Stimulated activated CD8-positive, alpha-beta memory T cell treated with anti-CD3 and anti-CD28 coated beads, Interleukin-15, amount 100 ng/mL, for 48 hours (primary cell): ENCODE measurements around the gene AFTPH.

Experiments used
- DNase-seq, 2 donors: peaks; one replicate each; pipeline ENCODE4 v3.0.0-alpha.2; 2020; ENCODE audit warnings: low read depth in 2 of 2

AFTPH gene

DNA sequence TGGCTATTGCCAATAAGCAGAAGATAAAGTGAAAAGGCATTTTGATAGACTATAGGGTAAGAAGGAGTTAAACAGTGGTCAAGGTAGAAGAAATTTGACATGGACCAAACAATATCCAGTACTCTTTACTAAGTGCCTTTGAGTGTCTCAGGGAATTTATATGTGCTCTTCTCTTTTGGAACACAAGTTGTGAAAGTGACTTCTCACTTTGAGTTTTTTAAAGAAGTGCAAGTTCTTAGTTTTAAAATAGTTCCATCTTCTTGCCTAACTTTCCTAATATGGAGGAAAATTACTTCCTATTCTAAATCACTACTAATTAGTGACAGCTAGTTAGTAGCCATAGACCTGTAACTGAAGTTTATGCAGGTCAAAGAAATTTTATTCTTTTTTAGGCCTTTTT lies 63.4 kb downstream of the AFTPH start:
- no peak for DNase-seq

DNA sequence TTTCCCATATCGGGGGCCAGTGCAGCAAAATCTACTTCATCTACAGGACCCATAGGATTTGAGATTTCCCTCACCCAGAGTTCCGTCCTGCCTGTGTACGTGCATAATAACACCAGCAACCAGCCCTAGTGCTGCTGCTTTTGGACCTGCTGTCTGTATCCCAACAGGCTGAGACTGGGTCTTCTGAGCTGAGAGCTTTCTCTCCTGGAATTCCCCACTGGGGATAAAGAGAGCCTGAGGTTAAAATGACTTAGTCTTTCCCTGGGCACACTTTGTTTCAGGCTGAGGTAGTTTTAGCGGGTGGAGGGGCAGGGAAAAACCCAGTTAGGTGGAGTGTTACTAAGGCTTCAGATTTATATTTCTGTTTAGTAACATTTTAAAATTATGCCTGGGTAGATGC lies 67.1 kb downstream of the AFTPH start:
- no peak for DNase-seq

DNA sequence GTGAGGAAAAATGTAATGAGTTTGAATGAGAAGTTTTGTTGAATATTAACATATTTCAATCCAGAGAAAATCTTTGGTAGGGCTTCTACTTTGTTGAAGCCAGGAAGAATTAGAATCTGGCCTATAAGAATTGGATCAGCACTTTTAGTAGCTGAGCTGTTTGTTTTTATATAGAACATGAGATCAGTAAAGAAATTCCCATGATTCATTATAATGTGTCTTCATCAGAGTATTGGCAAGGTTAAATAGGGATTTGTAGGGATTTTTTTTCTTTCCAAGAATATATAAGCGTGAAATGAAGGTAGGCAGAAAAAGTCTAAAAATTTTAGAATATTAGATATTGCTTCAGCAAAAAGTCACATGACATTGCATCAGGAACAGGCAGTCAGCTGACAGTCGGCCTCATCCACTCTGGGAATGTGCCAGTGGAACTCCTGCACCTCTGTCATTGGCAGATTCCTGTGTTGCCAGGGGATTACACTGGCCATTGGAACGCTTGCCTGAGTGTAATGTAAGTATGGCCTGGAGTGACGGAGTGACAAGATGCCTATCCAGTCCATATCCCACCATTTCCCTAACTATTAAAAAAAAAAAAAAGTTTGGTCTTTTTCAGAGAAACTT lies 69.0 kb downstream of the AFTPH start:
- no peak for DNase-seq

DNA sequence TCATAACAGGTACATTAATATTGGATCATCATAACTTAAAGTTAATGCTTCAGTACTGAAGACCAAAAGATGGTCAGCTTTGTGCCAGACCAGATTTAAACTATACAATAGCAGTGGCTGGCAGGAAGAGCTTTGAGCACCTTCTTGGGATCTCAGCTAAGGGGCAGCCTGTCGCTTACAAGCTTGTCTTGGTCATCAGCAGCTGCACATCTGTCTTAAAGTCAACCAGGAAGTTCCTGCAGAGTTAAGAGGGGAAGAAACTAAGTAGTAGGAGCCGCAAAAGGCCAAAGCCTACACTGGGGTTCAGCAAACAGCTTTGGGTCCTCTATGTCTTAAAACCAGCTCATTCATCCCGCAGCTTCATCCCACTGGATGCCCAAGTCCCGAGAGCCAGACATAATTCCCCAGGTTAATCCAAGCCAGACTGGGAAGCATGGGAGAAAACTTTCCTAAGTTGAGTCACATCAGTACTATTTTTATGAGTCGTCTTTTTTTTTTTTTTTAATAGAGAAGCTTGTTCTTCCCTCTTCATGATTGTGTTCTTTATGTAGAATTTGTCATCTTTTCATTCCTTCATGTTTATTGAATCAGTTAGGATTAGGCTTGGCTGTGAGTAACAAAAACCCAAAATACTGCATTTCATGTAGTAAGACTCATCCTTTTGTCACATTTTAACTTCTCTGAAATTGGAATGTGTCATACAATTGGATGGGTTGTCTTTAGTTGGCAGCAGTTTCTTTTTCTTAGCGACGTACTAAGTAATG lies 70.3 kb downstream of the AFTPH start:
- no peak for DNase-seq

DNA sequence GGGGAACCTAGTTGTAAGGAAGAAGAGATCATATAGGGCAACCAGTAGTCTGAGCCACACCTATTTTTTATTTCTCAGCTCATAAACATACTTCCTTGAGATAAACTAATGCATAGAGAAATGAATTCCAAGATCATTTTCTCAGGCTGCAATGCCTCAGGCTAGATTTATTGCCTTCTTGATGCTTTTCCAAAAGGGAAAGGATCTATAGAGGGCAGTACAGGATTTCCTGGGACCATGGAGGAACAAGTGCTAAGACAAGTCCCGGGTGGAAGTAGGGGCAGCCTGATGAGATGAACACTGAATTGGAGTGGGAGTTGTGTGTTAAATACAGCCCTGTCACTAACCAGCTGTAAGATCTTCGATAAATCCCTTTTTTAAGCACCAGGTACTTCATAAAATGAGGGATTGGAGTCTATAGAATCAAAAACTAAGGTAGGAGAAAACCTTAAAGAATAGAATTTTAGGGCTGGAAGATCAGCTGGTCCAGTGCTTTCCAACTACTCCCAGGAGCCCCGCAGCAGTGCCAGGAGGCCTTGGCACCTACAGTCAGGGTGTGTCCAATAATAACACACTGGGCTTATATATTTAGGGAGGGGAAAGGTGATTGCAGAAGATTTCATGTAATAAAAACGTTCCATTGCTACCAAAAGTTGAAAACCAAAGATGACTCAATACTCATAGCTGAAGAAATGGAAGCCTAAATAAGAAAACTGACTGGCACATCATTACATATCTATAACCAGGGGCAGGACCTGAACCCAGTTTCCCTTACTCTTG lies 71.5 kb downstream of the AFTPH start:
- no peak for DNase-seq

DNA sequence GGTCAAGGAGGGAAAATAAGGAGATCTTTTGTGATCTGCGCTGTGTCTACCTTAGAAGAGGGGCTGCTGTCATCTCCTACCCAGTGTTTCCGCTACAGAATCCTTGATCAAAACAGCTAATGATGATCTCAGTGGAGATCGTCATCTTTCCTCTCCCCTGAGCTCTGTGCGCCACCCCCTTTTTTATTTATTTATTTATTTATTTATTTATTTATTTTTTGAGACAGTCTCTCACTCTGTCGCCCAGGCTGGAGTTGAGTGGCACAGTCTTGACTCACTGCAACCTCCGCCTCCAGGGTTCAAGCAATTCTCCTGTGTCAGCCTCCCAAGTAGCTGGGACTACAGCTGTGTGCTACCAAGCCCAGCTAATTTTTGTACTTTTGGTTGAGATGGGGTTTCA lies 74.1 kb downstream of the AFTPH start:
- no peak for DNase-seq

DNA sequence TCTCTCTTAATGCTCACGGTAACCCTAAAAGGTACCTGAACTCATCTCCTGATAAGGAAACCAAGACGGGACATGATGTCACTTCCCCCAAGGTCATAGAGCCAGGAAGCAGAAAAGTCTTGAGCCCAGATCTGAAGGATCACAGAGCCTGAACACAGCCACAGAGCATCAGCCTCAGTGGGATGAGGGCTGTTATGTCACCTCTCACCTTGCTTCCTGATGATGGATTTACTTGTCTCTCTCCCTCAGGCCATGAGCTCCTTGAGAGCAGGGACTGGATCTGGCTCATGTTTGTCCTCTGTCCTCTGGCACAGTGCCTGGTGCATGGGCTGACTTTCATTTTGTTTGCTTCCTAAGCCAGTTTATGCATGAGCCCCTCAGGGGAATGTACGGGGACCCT lies 75.3 kb downstream of the AFTPH start:
- no peak for DNase-seq

DNA sequence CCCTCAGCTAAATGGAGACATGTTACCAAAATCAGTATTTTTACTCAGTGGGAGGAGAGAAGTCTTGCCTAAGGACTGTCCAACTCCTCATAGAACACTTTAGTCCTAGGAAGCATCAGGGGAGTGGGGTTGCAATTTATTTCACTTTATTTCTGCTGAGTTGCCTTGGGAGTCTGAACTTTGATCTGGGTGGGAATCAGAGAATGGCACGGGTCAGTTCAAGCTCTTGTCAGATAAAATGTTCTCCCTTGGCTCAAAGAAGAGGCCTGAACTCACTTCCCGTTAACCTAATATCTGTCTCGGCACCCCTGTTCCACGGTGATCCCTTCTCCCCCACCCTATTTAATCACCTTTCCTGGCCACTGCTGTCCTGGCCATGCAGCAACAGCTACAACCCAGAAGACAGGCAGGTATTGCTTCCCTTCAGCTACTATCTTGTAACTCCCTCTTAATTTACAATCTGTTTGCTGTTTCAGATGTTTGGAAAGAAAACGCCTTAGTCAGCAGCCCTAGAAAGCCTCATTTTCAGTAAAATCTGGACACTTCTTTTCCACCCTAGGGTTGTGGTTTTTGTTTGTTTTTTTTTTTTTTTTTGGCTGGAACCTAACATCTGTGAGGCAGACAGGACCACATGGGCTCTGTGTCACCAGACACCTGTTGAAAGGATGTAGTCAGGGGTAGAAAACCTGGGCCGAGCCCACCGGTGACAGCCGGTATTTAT lies 77.1 kb downstream of the AFTPH start:
- DNase-seq: no peak

DNA sequence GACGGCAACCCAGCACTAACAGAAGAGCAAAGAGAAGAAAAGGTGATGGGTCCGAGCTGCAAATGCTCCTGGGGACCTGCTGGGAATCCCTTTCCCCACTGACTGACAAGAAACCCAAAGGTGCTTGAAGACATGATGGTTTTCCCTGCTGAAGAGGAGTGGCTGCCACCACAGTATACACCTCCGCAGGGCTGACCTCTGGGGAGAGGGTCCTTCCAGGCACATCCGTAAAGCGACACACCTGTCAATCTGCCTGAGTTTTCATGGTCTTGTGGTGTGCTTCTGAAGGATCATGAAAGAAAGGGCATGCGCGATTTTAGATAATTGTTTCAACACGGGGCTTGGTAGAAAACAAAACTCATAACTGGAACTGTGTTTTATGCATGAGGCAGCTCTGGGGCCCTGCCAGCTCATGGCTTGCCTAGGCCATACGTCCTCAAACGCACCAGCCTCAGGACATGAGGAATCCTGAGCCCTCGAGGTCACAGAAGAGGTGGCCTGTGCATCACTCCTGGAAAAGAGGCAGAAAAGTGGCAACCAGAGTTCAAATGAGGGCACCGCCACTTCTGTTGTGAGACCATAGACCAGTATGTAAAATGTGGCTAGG lies 77.8 kb downstream of the AFTPH start:
- DNase-seq: no peak

DNA sequence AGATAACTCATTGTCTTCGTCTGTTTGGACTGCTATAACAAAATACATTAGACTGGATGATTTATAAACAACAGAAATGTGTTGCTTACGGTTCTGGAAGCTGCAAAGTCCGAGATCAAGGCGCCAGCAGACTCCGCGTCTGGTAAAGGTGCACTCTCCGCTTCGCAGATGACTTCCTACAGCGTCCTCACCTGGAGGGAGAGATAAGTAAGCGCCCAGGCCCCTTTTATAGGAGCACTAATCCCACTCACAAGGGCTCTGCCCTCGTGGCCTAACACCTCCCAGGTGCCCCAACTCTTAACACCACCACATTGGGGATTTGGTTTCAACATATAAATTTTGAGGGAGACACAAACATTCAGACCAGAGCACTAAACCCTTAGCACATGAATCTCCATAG lies 78.3 kb downstream of the AFTPH start:
- no peak for DNase-seq

DNA sequence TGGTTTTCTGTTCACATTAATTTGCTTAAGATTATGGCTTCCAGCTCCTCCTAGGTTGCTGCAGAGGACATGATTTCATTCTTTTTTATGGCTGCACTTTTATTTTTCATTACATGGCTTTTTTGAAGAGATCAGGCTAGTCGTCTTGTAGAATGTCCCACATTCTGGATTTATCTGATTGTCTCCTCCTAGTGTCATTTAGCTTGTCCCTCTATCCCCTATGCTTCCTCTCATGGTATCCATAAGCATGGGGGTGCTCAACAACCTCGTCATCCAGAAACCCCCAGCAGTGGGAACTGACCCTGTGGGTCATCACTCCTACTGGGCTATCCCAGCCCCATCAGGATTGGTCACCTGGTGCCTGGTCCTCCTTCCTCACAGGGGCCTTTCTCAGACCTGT lies 80.0 kb downstream of the AFTPH start:
- DNase-seq: no peak

DNA sequence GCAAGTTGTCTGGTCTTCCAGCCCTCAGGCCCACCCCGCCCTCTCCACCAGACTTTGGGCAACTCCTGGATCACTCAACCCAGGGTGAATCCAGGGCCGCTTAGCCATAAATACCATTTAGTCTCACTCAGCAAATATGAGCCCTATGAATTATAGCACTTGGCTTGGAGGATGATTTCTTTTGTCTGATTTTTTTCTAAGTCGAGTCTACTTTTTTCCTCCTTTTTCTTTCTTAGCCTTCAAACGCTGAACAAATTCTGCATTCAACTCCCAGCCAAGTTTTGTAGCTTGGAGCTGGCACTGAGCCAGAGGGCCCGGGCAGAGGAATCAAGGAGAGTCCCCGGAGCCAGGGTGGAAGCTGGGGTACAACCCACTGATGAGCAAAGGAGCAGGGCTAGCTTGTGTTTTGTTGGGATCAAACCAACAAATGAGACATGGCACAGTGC lies 80.9 kb downstream of the AFTPH start:
- no peak for DNase-seq

DNA sequence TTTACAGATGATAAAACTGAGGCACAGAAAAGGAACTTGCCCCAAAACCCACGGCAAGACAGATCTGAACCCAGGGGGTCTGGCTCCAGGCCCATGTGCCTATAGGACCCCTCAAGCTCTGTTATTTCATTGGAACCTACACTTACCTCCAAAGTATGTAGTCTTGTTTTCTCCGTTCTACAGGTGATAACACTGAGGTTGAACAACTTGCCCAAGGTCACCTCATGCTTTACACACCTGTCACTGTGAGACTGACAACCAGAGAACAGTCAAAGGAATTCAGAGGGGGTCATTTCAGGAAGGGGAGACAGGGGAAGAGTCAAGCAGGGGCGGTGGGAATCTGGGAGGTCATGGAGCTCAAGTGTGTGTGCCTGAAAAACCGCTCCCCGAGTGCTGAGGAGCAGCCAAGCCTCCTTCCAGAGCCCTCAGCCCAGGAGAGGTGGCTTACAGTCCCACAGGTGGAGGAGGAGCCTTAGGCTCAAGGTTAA lies 81.9 kb downstream of the AFTPH start:
- no peak for DNase-seq

DNA sequence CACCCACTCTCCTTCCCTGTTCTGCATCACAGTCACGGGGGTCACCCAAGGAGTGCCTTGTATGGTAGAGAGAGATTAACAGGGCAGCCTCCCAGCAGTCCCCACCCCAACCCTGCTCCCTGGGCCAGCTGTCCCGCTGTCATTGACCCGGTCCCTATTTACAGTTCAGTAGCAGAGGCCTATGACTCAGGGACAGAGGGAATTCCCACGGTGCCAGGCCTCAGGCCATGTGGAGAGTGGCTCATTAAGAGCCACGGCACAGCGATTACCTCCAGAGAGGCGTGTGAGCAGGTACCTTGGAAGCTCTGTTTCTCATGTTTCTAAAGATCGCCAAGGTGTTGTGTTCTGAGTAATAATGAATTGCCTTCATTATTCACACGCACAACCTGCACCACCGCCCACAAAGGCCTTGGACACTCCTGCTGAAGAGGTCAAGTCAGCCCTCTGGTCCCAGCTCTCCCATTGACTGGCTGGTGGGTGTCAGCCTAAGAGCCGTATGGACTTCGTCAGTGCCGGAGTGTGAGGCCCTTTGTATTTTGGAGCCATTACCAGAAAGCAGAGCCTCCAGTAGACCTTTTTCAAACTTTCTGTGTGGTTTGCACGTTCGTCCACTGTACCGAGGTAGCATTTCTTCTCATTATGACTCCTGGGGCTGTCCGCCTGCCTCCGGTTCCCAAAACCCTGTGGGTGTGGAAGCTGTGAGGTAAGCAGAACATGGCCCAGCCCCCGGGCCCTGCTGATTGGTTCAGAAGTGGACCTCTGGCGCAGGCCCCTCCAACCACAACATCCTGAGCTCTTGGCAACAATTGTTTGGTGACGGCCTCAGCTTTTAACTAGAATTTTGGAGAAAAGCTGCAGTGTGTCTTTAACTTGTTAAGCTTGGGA lies 82.6 kb downstream of the AFTPH start:
- DNase-seq: peak; percentile 87 to 88

DNA sequence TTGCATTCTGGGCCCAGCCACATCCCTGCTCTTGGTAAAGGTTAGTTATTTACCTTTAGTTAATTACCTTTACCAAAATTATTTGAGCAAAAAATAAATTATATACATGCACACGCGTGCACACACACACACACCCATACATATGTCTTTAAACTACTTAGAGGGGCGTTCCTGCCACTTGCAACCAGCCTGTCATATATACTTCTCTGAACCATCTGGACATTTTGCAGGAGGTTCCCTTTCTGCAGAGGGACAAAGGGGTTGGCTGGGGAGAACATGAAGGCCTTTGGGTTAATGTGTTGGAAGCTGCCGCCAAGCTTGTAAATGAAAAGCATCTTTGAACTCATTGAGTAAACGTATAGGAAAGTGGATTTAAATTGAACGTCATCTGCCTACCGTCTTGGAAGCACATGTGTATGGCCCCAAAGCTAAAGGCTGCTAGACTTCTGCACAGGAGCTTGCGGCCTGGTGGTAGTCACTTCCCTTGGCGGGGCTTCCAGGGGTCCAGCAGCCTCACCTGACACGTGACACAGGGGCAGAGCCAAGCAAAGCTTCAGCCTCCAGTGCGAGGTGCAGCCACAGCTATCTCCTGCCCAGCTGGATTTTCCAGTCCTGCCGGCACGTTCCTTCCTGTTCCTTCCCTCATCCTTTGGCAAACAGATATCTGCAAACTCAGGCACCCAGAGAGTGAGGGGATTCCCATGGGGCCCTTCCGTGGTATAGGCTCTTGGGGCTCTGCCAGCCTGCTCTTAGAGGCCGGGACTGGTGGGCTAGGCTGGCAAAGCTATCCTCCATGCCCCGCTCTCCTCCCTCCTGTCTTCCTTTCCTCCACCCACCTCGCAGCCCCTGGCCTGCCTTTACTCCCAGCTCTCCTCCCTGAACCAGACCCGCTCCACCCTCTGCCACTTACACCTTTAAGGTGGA lies 83.5 kb downstream of the AFTPH start:
- no peak for DNase-seq

DNA sequence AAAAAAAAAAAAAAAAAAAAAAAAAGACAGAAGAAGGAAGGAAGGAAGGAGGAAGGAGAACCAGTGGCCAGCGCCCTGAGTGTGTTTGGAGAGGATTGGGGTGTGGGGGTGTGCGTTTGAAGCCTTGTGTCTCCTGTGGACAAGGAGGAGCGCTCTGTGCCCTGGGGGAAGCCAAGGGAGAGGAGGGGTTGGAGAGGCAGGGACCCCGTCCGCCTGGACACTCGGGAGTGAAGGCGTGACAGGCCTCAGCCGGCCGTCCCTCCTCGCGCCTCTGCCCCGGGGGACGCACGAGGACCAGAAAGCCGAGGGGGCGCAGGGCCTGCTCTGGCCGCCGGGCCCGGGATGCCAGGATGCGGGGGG lies 84.7 kb downstream of the AFTPH start:
- DNase-seq: no peak

DNA sequence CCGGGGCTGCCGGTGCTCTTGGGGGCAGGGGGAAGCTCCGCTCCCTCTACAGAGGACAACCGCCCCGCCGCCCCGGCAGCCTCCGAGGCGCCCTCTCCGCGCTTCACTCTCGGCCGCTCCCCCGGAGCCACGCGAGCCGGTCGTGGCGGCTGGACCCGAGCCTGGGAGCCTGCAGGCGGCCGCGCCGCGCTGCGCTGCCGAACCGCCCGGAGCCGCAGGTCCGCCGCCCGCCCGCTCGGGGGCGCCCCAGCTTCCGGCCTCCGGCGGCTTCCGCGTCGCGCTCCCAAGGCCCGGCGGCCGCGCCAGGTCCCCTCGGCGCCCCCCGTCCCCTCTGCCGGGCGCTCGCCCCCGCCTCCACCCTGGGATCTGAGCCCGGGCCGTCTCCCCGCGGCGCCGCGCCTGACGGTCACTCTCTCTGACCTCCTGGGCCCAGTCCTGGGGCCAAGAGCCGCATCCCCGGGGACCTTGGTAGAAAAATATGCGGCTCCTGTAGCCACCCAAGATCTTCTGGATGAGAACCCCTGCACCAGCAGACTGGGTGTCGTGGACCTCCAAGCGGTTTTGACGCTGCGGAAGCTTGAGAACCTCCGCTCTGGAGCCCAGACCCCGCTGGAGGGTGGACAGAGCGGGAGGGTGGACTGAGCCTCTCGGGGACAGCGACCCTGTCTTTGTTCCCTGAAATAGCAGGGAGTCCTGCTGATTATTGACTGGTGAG lies 85.3 kb downstream of the AFTPH start:
- peak; percentile 56 to 58 for DNase-seq

DNA sequence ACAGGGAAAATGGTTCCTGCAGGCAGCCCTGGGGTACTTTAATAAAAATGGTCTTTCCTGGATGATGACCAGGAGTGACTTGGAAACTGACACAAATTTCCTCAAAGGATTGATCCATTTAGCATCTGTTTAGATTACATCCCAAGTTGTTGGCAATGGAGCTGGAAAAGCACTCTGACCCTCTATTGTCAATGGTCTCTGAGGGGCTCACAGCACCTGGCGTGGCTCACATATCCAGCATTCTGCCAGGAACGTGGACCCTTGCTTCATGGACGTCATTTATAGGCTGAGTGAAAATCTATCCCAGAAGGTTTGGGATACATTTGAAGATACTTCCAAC lies 85.8 kb downstream of the AFTPH start:
- no peak for DNase-seq

DNA sequence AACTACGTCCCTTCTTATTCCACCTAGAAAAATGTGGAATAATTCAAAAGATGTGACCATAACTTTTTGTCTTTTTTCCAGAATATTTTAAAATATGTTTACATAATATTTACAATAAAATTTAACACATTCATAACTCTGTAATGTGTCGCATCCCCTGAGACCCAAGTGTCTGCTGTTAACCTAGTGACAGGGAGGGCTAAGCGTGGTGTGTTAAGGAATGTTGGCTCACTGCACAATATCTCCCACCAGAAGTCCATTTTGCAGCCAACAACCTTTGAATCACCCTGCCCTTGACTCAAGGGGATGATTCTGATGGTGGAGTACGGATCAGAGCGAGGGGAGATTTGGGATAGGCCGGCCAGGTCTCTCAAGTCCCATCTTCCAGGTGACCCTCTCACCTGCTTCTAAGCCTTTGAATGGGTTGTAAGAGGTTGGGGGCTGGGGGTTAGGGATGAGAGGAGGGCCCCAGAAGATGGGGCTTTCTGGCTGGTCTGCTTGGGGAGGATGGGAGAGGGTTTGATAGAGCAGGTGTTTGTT lies 86.3 kb downstream of the AFTPH start:
- no peak for DNase-seq
